HG03108 (cell line): ENCODE results near the gene SERPINH1.

ENCODE experiments used
- ATAC-seq: cut with Tn5 transposase; IDR thresholded peaks from one replicate; pipeline ENCODE4 v1.9.1; 2021; ENCODE audit warnings: moderate library complexity; ENCODE audit not compliant: unreplicated experiment

The SERPINH1 gene

GRCh38 chr11:75594211-75594610, 32.2 kb downstream of the SERPINH1 start:
- no peak for ATAC-seq

- no peak for ATAC-seq
These were observed 33.4 kb downstream of the SERPINH1 start for GRCh38 chr11:75595429-75595828.

GRCh38 chr11:75596914-75597313, 34.9 kb downstream of the SERPINH1 start:
- no peak for ATAC-seq

GRCh38 chr11:75597636-75598035, 35.6 kb downstream of the SERPINH1 start:
- ATAC-seq, result no peak

- no peak for ATAC-seq
These were observed 36.2 kb downstream of the SERPINH1 start for GRCh38 chr11:75598264-75598663.

GRCh38 chr11:75598900-75599299, 36.8 kb downstream of the SERPINH1 start:
- ATAC-seq, result no peak

GRCh38 chr11:75600356-75600755, 38.3 kb downstream of the SERPINH1 start:
- no peak for ATAC-seq

GRCh38 chr11:75601494-75601893, 39.4 kb downstream of the SERPINH1 start:
- no peak for ATAC-seq

GRCh38 chr11:75602951-75603350, 40.9 kb downstream of the SERPINH1 start:
- no peak for ATAC-seq

- no peak for ATAC-seq
These were observed 42.0 kb downstream of the SERPINH1 start for GRCh38 chr11:75603791-75604736.

- no peak for ATAC-seq
These were observed 44.0 kb downstream of the SERPINH1 start for GRCh38 chr11:75606099-75606498.

GRCh38 chr11:75611823-75612222, 49.8 kb downstream of the SERPINH1 start:
- ATAC-seq, result no peak

- no peak for ATAC-seq
These were observed 53.7 kb downstream of the SERPINH1 start for GRCh38 chr11:75615751-75616150.

GRCh38 chr11:75616281-75616680, 54.2 kb downstream of the SERPINH1 start:
- no peak for ATAC-seq
